HL-60/S4 treated with phorbol 12-myristate 13-acetate at 8.2 ng/mL for 4 days and 3 days (cell line): ENCODE results near the gene CFAP61.

Experiments used
- in situ Hi-C: fragments of 300-500 bp; cut with MboI; formaldehyde crosslinking; loops from 2 replicates; pipeline ENCODE4 v1.15.0; 2022; ENCODE audit warnings: low sequenced_read_pairs

CFAP61 gene

GRCh38 chr20:20259533-20259932, 207.2 kb downstream of the CFAP61 start:
- in situ Hi-C loops = loop anchor here (25.0 kb wide), 1 partner anchor 97 kb away; no protein-coding TSS in a partner anchor

GRCh38 chr20:20261159-20261558, 208.8 kb downstream of the CFAP61 start:
- in situ Hi-C loops = loop anchor here (25.0 kb wide), 1 partner anchor 99 kb away; no protein-coding TSS in a partner anchor

GRCh38 chr20:20265210-20265609, 212.9 kb downstream of the CFAP61 start:
- in situ Hi-C loops = loop anchor here (25.0 kb wide), 1 partner anchor 103 kb away; no protein-coding TSS in a partner anchor

GRCh38 chr20:20266552-20266951, 214.2 kb downstream of the CFAP61 start:
- in situ Hi-C loops = loop anchor here (25.0 kb wide), 1 partner anchor 104 kb away; no protein-coding TSS in a partner anchor

- in situ Hi-C loops = loop anchor here (25.0 kb wide), 1 partner anchor 106 kb away; no protein-coding TSS in a partner anchor
These were observed 215.5 kb downstream of the CFAP61 start for GRCh38 chr20:20267685-20268370.

- in situ Hi-C loops = loop anchor here (25.0 kb wide), 1 partner anchor 109 kb away; no protein-coding TSS in a partner anchor
These were observed 218.9 kb downstream of the CFAP61 start for GRCh38 chr20:20271271-20271670.

GRCh38 chr20:20272686-20273085, 220.4 kb downstream of the CFAP61 start:
- in situ Hi-C loops = loop anchor here (25.0 kb wide), 1 partner anchor 110 kb away; no protein-coding TSS in a partner anchor

- in situ Hi-C loops = loop anchor here (25.0 kb wide), 1 partner anchor 111 kb away; no protein-coding TSS in a partner anchor
These were observed 221.0 kb downstream of the CFAP61 start for GRCh38 chr20:20273286-20273685.

GRCh38 chr20:20274821-20275220, 222.5 kb downstream of the CFAP61 start:
- in situ Hi-C loops = loop anchor here (25.0 kb wide), 1 partner anchor 113 kb away; no protein-coding TSS in a partner anchor

- in situ Hi-C loops = no loop called here
These were observed 223.3 kb downstream of the CFAP61 start for GRCh38 chr20:20275636-20276035.

- in situ Hi-C loops = no loop called here
These were observed 224.6 kb downstream of the CFAP61 start for GRCh38 chr20:20276811-20277530.

- in situ Hi-C loops = no loop called here
These were observed 225.6 kb downstream of the CFAP61 start for GRCh38 chr20:20277894-20278335.

GRCh38 chr20:20286061-20286460, 233.7 kb downstream of the CFAP61 start:
- in situ Hi-C loops = no loop called here

GRCh38 chr20:20289331-20289730, 237.0 kb downstream of the CFAP61 start:
- in situ Hi-C loops = no loop called here

- in situ Hi-C loops = no loop called here
These were observed 240.1 kb downstream of the CFAP61 start for GRCh38 chr20:20292472-20292871.

- in situ Hi-C loops = no loop called here
These were observed 240.8 kb downstream of the CFAP61 start for GRCh38 chr20:20293141-20293540.

GRCh38 chr20:20293691-20294385, 241.5 kb downstream of the CFAP61 start:
- in situ Hi-C loops = no loop called here

- in situ Hi-C loops = no loop called here
These were observed 243.5 kb downstream of the CFAP61 start for GRCh38 chr20:20295621-20296498.

GRCh38 chr20:20297181-20297580, 244.8 kb downstream of the CFAP61 start:
- in situ Hi-C loops = no loop called here

GRCh38 chr20:20297752-20298151, 245.4 kb downstream of the CFAP61 start:
- in situ Hi-C loops = no loop called here
